NCI-H146 treated with DMSO at 0.1 percent for 48 hours (cell line): ENCODE measurements around the gene SMIM45.
A peak's percentile ranks its signal among the peaks of the same experiment; 100 is the strongest.
"Not testable (repeated sequence)": the region's sequence is repeated elsewhere in the genome, so short reads cannot be mapped to it uniquely, and the experiment has no call there.

Source experiments
- DNase-seq: peaks from one replicate; lab custom pipeline; 2025; ENCODE audit not compliant: unreplicated experiment; lab: John Stamatoyannopoulos, UW

Gene SMIM45

GRCh38 chr22:41933411-41934177 lies 18.4 kb upstream of the SMIM45 start:
- DNase-seq, result no peak

- no peak for DNase-seq
These were observed 17.5 kb upstream of the SMIM45 start for GRCh38 chr22:41934284-41935014.

- DNase-seq, result no peak
These were observed 17.0 kb upstream of the SMIM45 start for GRCh38 chr22:41935015-41935351.

- DNase-seq, result no peak
These were observed 16.4 kb upstream of the SMIM45 start for GRCh38 chr22:41935509-41935908.

DNA sequence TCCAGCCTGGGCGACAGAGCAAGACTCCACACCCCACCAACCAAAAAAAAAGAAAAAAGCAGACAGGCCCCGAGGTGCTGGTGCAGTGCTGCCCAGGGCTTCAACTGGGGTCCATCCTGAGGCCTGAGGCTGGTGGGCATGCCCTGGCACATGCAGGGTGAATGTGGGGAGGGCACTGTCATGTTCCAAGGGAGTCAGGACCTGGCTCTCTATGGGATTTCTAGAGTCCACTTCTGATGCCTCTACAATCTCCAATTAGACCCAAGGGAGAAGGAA lies 15.1 kb upstream of the SMIM45 start:
- no peak for DNase-seq

DNA sequence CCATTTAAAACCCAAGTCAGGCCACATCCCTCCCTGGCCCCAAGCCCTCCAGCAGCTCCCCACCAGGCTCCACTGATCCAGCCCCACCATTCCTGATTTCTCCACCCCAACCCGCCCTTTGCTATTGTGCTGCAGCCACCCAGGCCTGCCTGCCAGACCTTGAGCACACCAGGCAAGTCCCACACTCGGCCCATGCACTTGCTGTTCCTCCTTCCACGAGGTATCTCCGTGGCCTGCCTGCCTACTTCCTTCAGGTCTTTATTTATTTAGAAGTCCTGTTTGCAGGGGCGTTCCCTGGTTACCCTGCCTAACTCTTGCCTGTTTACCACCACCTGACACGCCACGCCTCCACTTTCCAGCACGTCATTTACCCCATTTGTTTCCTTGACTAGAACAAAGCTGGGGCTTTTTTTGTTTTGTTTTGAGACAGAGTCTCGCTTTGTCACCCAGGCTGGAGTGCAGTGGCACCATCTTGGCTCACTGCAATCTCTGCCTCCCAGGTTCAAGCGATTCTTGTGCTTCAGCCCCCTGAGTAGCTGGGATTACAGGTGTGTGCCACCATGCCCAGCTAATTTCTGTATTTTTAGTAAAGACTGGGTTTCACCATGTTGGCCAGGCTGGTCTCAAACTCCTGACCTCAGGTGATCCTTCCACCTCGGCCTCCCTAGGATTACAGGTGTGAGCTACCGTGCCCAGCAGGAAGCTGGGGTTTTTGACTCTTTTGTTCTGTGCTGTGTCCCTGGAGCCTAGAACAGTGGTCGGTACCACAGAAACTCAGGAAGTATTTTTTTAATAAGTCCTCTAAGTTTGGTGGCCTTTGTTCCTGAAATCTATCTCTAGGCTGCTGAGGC lies 11.7 kb upstream of the SMIM45 start:
- DNase-seq, result no peak

- DNase-seq, result no peak
These were observed 10.9 kb upstream of the SMIM45 start for GRCh38 chr22:41940832-41941765.

- no peak for DNase-seq
These were observed 8.2 kb upstream of the SMIM45 start for GRCh38 chr22:41943661-41944209.

GRCh38 chr22:41946629-41947423 lies 5.1 kb upstream of the SMIM45 start, which contains the start of gene CENPM:
Gene CENPM, minus strand, starts transcription at chr22:41947152. Its CDS starts 76 bp downstream, at chr22:41947076.
- DNase-seq, result peak; percentile 80

GRCh38 chr22:41947424-41948080 lies 4.4 kb upstream of the SMIM45 start:
- DNase-seq, result no peak

DNA sequence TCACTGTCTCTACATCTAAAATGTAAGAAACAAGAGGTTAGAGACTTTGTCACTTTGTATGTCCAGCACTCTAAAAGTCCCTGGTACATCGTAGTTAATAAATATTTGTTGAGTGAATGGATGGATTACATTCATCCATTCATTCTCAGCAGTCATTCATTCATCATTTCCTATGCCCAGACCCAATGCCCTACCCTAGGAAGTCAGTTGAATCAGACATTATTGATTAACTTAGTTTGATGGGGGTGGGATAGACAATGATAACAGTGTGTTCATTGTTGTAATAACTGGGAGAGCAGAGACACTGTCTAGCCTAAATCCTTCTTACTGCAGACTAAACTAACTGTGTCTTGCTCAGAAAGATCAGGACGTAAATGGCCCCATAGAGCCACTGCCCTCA lies 3.8 kb upstream of the SMIM45 start:
- DNase-seq, result no peak

DNA sequence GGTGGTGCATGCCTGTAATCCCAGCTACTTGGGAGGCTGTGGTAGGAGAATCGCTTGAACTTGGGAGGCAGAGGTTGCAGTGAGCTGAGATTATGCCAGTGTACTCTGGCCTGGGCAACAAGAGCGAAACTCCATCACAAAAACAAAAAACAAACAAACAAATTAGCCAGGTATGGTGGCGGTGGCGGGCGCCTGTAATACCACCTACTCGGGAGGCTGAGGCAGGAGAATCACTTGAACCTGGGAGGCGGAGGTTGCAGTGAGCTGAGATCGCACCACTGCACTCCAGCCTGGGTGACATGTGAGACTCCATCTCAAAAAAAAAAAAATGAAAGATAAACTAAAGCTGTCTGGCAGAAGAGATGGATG lies 3.0 kb upstream of the SMIM45 start:
- DNase-seq, result not testable (repeated sequence)

GRCh38 chr22:41949297-41949965 lies 2.5 kb upstream of the SMIM45 start:
- DNase-seq, result no peak

GRCh38 chr22:41952713-41953112 lies 763 bp downstream of the SMIM45 start:
- DNase-seq, result no peak

DNA sequence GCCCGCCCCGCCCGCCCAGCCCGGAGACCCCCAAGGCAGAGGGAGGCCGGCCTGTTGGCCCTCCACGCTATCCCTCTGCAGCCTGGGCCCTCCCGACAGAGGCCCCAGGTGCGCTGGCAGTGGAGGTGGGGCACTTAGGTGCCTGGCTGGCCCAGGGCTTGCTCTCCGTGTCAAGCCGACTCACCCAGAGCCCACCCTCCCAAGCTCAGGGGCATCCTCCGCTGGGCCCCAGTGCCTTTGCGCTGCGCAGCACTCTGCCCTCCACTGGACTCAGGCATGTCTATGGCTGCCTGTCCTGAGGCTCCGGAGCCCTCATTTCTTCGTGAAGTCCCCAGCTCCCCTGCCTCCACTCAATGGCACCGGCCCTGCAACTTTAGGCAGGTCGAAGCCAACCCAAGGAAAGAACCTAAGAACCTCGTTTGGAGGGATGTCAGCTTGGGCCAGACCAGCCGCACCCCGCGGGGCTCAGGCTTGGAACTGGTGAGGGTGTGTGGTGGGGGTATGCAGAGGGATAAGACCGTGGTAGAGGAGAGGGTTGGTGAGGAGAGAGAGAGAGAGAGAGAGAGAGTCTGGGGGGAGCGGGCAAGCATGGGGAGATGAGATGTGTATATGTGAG lies 6.1 kb downstream of the SMIM45 start:
- DNase-seq, result no peak

- DNase-seq, result no peak
These were observed 11.6 kb downstream of the SMIM45 start for GRCh38 chr22:41963453-41964111.

GRCh38 chr22:41964112-41964491 lies 12.2 kb downstream of the SMIM45 start:
- DNase-seq, result no peak

GRCh38 chr22:41966225-41966606 lies 14.3 kb downstream of the SMIM45 start:
- no peak for DNase-seq
